Measurements from ENCODE around the gene DDIT4L. TPM values are rescaled to one million over a fixed set of nuclear protein-coding genes. Genes with fewer than 3 reads are reported as not detected.
"Not testable (repeated sequence)": the region's sequence is repeated elsewhere in the genome, so short reads cannot be mapped to it uniquely, and the experiment has no call there.

DDIT4L gene
- total RNA-seq, 1 donor from 2014 or later: not detected

DNA sequence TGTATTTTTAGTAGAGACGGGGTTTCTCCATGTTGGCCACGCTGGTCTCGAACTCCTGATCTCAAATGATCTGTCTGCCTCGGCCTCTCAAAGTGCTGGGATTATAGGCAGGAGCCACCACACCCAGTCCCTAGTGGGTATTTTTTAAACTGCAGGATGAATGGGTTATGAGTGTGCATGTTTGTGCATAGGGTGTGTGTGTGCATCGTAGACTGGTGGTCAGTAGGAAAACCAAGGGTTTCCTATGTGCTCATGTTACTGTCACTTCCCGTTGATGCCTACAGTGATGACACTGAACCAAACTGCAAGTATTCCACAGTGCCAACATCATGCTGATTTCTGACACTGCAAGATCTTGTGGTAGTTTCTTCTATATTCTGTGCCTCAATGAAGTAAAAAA, 41.1 kb downstream of the DDIT4L start:
- ChIA-PET CTCF (no interaction called here), POLR2A (no interaction called here)
- TF ChIP-seq, protein P1, sequence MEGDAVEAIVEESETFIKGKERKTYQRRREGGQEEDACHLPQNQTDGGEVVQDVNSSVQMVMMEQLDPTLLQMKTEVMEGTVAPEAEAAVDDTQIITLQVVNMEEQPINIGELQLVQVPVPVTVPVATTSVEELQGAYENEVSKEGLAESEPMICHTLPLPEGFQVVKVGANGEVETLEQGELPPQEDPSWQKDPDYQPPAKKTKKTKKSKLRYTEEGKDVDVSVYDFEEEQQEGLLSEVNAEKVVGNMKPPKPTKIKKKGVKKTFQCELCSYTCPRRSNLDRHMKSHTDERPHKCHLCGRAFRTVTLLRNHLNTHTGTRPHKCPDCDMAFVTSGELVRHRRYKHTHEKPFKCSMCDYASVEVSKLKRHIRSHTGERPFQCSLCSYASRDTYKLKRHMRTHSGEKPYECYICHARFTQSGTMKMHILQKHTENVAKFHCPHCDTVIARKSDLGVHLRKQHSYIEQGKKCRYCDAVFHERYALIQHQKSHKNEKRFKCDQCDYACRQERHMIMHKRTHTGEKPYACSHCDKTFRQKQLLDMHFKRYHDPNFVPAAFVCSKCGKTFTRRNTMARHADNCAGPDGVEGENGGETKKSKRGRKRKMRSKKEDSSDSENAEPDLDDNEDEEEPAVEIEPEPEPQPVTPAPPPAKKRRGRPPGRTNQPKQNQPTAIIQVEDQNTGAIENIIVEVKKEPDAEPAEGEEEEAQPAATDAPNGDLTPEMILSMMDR (IDR thresholded peaks at IDR 0.05): no peak
- ATAC-seq (ENCODE audit: low read depth): no peak
- Mint-ChIP-seq H3K9me3 (no peaks in the 10 kb centered on the region), H3K27ac (no peak overlapping the region), H3K4me1 (no peaks in the 10 kb centered on the region), H3K4me3 (no peak overlapping the region), H3K36me3 (ENCODE audit: low read depth) (no peaks in the 10 kb centered on the region), H3K27me3 (no peaks in the 10 kb centered on the region)
- intact Hi-C loops (cut with micrococcal nuclease): no loop called here
- DNase-seq: no peak

DNA sequence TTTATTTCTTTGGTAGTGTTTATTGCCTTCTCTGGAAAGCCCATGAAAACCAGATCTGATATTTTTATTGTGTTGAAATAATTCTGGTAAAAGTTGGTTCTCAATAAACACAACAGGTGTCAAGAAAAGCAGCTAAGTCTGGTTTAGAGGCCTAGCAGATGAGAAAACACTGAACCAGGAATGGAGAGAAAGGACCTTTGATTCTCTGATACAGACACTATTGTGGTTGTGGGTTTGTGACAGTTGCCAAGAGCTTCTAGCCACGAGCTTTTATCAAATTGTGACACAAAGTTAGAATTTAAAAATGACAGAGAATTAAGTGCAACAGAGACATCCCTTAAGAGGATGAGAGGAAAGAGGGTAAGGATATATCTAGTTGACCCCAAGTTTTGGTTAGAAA, 42.6 kb downstream of the DDIT4L start:
- POLR2A ChIA-PET: no interaction called here
- Mint-ChIP-seq H3K27me3 (no peaks in the 10 kb centered on the region), H3K4me1 (no peaks in the 10 kb centered on the region), H3K9me3 (no peaks in the 10 kb centered on the region), H3K27ac (no peak overlapping the region), H3K36me3 (ENCODE audit: low read depth) (no peaks in the 10 kb centered on the region), H3K4me3 (no peak overlapping the region)
- TF ChIP-seq, protein P1 (IDR thresholded peaks at IDR 0.05): no peak
- ATAC-seq (ENCODE audit: low read depth) (no peak), DNase-seq (no peak)
- CTCF ChIA-PET: no interaction called here
- intact Hi-C loops (cut with micrococcal nuclease): no loop called here

DNA sequence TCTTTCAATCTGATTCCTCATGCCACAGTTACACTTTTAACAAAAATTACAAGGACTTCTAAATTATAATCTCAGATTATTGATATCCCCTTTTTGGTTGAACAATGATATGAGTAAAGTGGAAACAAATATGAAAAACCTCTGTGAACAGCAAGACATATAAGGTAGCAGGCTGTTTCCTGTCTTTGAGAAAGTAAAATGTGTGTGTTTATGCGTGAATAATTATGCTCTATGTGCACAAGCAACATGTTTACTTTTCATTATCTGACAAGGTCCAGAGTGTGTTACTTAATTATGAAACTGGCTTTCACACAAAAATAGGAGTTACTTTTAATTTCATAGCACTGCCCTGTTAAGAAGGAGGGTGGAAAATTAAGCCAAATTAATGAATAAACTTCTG, 43.1 kb downstream of the DDIT4L start:
- Mint-ChIP-seq H3K27me3 (no peaks in the 10 kb centered on the region), H3K4me3 (no peak overlapping the region), H3K36me3 (ENCODE audit: low read depth) (no peaks in the 10 kb centered on the region), H3K9me3 (no peaks in the 10 kb centered on the region), H3K4me1 (no peaks in the 10 kb centered on the region), H3K27ac (no peak overlapping the region)
- POLR2A ChIA-PET: no interaction called here
- TF ChIP-seq, protein P1 (IDR thresholded peaks at IDR 0.05): no peak
- CTCF ChIA-PET: no interaction called here
- intact Hi-C loops (cut with micrococcal nuclease): no loop called here
- ATAC-seq (ENCODE audit: low read depth) (no peak), DNase-seq (no peak)

DNA sequence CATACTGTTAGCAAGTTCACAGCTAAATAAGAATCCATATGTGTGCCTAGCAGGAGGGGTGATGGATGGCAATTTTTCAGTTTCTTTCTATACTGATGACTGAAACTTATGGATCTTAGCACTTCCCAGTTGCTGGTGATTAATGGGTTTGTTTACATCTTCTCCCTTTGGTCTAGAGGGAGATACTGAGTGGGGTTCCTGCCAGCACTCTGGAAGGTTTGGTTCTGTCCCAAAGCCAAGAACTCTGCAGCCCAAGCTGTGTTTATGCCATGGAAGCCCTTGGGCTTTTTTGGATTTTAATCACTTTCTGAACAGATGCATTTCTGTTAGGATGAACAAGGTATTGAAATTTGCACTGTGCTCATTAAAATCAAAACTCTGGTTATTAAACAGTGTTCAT, 43.5 kb downstream of the DDIT4L start:
- DNase-seq (no peak), ATAC-seq (ENCODE audit: low read depth) (no peak)
- H3K27ac Mint-ChIP-seq: no peak overlapping the region
- H3K4me1 Mint-ChIP-seq: no peaks in the 10 kb centered on the region
- H3K27me3 Mint-ChIP-seq: no peaks in the 10 kb centered on the region
- CTCF ChIA-PET: no interaction called here
- H3K4me3 Mint-ChIP-seq: no peak overlapping the region
- POLR2A ChIA-PET: no interaction called here
- intact Hi-C loops (cut with micrococcal nuclease): no loop called here
- no peaks in the 10 kb centered on the region for H3K36me3 Mint-ChIP-seq (ENCODE audit: low read depth)
- TF ChIP-seq, protein P1 (IDR thresholded peaks at IDR 0.05): no peak
- no peaks in the 10 kb centered on the region for H3K9me3 Mint-ChIP-seq

DNA sequence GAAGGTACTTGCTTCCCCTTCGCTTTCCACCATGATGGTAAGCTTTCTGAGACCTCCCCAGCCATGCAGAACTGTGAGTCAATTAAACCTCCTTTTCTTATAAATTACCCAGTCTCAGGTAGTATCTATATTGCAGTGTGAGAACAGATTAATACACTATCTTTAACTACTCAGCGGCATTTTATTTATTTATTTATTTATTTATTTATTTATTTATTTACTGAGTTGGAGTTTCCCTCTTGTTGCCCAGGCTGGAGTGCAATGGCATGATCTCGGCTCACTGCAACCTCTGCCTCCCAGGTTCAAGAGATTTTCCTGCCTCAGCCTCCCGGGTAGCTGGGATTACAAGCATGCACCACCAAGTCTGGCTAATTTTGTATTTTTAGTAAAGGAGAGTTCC, 52.9 kb downstream of the DDIT4L start:
- H3K9me3 Mint-ChIP-seq; H3K27me3 Mint-ChIP-seq; H3K27ac Mint-ChIP-seq; H3K4me1 Mint-ChIP-seq; ATAC-seq (ENCODE audit: low read depth); H3K36me3 Mint-ChIP-seq (ENCODE audit: low read depth); H3K4me3 Mint-ChIP-seq; DNase-seq; POLR2A ChIA-PET; CTCF ChIA-PET; intact Hi-C loops (cut with micrococcal nuclease): not testable (repeated sequence)

Other genes starting within 250 kb of the DDIT4L start
- gene DNAJB14, start 243.8 kb downstream of the DDIT4L start, total RNA-seq: 44.7 and 48.8 TPM in 2 replicates
- gene H2AZ1, start 240.2 kb downstream of the DDIT4L start, total RNA-seq: 122 and 131 TPM in 2 replicates

Data from activated B cell treated with CpG ODN at 0.5 μM for 24 hours (primary cell).